WI38 (cell line): Measurements from ENCODE around the gene MYCBPAP.

ENCODE experiments used
- H3K4me3 ChIP-seq: 2 replicates; pipeline ENCODE4 v1.5.1; 2011; ENCODE audit warnings: low read depth, mild to moderate bottlenecking, control low read depth, low read length
- CTCF ChIP-seq: IDR thresholded peaks from 2 replicates; pipeline ENCODE4 v1.5.1; 2012; ENCODE audit warnings: low read depth, mild to moderate bottlenecking, control low read depth, low read length

MYCBPAP gene

DNA sequence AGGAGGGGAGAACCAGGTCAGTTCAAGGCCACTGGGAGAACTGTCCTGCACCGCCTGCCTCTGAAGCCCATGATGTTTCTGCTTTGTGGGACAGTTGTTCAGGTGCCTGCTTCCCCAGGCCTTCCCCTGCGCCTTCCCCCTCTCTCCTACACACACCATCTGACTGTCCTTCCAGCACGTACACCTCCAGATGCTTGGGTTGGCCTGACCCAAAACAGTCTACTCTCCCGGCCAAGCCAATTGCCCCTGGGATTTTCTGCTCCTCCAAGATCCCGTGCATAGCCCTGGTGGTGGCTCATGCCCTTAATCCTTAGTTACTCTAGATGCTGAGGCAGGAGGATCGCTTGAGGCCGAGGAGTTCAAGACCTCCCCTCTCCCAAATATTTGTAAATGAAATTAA lies 30.3 kb upstream of the MYCBPAP start:
- peak overlapping the region; percentile 66 for H3K4me3 ChIP-seq
- TF ChIP-seq CTCF, result no peak

DNA sequence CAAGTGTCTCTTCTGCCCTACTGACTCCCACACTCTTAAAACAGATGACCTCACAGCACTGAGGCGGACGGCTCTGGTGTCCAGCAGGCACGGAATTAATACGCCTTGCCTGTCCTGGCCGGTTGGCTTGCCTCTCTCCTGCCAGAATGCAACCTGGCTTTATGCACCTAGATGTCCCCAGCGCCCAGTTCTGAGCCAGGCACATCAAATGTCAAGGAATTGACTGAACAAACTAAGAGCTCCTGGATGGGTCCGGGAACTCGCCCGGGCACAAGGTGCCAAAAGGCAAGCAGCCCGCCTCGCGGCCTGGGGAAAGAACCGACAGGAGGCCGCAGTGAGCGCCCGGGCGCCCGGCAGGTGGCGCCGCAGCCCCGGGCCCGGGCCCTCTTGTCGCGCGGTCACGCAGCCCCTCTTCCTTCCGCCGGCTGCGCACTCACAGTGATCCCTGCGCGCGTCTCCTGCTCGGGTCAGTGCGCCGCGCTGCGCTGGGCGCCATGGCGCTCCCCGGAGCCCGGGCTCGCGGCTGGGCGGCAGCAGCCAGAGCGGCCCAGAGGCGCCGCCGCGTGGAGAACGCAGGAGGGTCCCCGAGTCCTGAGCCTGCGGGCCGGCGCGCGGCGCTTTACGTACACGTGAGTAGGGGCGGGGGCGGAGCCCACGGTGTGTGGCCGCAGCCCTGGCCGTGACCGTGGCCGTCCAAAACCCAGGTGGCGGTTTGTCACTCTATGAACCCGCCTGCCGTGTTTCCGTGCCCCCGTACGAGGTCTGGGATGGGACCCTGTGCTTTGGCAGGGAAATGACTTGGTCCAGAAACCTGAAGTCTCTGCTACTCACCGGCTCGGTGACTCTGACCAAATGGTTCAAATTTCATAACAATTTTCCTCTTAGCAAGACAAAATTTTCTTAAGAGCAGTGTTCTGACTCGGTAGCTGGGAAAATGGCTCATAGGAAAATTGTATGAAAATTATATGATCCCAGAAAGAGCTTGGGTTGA lies 29.6 kb upstream of the MYCBPAP start, which contains the start of gene RSAD1:
Gene RSAD1 (plus strand): TSS at position 470 of the 991 bp plus-strand sequence. CDS start 25 bp downstream, at position 495.
- H3K4me3 ChIP-seq, result peak within 1 kb of the TSS; percentile 66
- peak; percentile 72 for TF ChIP-seq CTCF

DNA sequence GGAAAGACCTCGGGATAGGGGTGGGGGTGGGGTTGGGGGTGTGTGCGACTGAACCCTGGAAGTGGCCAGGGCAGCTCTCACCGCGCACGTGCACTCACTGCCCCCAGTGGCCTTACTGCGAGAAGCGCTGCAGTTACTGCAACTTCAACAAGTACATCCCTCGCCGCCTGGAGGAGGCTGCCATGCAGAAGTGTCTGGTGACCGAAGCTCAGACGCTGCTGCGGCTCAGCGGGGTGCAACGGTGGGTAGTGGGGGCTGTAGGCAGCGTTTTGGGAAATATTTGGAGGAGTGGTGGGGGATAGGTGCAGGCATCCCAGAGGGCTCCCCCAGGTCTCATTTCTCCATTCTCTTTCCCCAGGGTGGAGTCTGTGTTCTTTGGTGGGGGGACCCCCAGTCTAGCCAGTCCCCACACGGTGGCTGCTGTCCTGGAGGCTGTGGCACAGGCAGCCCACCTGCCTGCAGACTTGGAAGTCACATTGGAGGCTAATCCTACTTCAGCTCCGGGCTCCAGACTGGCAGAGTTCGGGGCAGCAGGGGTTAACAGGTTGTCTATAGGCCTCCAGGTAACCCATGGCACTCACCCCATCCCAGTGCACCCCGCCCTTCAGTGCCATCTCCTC lies 28.6 kb upstream of the MYCBPAP start:
- TF ChIP-seq CTCF, result peak; percentile 42
- H3K4me3 ChIP-seq, result peak overlapping the region; percentile 66

DNA sequence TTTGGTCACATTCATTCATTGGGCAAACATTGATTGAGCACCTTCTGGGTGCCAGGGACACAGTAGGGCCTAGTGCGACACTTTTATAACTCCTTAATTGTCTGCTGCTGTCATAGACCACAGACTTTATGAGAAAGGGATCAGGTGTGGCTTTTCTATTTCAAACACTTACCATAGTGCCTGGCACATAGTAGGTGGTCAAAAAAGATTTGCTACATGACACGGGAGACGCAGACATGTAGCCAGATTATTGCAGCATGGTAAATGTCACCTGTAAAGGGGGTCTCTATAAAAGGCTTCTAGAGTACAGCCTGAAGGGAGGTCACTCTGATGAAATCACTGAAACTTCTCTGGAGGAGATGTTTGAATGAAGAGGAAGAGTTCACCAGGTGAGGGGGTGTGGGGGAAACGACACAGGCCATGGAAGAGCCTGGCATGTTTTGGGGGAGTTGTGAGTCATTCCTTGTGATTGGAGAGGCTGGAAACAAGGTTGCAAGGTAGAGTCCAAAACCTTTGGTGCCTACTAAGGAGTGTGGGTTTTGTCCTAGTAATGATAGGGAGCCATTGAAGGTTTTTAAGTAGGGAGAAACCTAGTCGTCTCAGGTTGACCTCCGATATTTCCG lies 28.0 kb upstream of the MYCBPAP start:
- TF ChIP-seq CTCF, result no peak
- H3K4me3 ChIP-seq, result no peak overlapping the region

- H3K4me3 ChIP-seq, result no peak overlapping the region
- TF ChIP-seq CTCF, result no peak
These were observed 27.3 kb upstream of the MYCBPAP start for GRCh38 chr17:50480854-50481490.

- TF ChIP-seq CTCF, result no peak
- H3K4me3 ChIP-seq, result no peak overlapping the region
These were observed 26.6 kb upstream of the MYCBPAP start for GRCh38 chr17:50481648-50482047.
